ENCODE measurements around the gene ATG5.

DNA sequence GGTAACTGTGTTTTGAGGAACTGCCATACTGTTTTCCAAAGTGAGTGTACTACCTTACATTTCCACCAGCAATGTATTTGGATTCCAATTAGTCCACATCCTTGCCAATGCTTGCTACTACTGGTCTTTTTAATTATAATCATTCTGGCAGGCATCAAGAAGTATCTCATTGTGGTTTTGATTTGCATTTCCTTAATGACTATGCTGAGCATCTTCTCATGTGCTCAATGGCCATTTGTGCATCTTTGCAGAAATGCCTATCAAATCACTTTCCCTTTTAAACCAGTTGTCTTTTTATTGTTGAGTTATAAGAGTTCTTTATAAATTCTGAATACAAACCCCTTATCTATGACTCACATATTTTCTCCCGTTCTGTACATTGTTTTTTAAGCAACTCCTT is 75.9 kb downstream of the ATG5 start:
- TF ChIP-seq SNAI2 (CRISPR knock-in tag; IDR thresholded peaks at IDR 0.05) = no peak
- TF ChIP-seq, protein P1, sequence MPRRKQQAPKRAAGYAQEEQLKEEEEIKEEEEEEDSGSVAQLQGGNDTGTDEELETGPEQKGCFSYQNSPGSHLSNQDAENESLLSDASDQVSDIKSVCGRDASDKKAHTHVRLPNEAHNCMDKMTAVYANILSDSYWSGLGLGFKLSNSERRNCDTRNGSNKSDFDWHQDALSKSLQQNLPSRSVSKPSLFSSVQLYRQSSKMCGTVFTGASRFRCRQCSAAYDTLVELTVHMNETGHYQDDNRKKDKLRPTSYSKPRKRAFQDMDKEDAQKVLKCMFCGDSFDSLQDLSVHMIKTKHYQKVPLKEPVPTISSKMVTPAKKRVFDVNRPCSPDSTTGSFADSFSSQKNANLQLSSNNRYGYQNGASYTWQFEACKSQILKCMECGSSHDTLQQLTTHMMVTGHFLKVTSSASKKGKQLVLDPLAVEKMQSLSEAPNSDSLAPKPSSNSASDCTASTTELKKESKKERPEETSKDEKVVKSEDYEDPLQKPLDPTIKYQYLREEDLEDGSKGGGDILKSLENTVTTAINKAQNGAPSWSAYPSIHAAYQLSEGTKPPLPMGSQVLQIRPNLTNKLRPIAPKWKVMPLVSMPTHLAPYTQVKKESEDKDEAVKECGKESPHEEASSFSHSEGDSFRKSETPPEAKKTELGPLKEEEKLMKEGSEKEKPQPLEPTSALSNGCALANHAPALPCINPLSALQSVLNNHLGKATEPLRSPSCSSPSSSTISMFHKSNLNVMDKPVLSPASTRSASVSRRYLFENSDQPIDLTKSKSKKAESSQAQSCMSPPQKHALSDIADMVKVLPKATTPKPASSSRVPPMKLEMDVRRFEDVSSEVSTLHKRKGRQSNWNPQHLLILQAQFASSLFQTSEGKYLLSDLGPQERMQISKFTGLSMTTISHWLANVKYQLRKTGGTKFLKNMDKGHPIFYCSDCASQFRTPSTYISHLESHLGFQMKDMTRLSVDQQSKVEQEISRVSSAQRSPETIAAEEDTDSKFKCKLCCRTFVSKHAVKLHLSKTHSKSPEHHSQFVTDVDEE (CRISPR knock-in tag; IDR thresholded peaks at IDR 0.05) = no peak
- TF ChIP-seq GLIS3 (CRISPR knock-in tag; IDR thresholded peaks at IDR 0.05) = no peak
- no peak for TF ChIP-seq TOX (CRISPR knock-in tag; IDR thresholded peaks at IDR 0.05; ENCODE audit: borderline replicate concordance)
- no peak for TF ChIP-seq POU6F1 (CRISPR knock-in tag; IDR thresholded peaks at IDR 0.05; ENCODE audit: borderline replicate concordance, low read depth)
- TF ChIP-seq ZNF565 (CRISPR knock-in tag; conservative IDR thresholded peaks at IDR 0.05; ENCODE audit: low read depth) = no peak
- no peak for TF ChIP-seq ZFP3 (CRISPR knock-in tag; IDR thresholded peaks at IDR 0.05)
- TF ChIP-seq CSRNP3 (CRISPR knock-in tag; IDR thresholded peaks at IDR 0.05) = no peak
- TF ChIP-seq TCF4 (CRISPR knock-in tag; IDR thresholded peaks at IDR 0.05; ENCODE audit: borderline replicate concordance) = no peak
- no peak for TF ChIP-seq ZNF70 (CRISPR knock-in tag; IDR thresholded peaks at IDR 0.05)
- no peak for TF ChIP-seq ZFP30 (CRISPR knock-in tag; IDR thresholded peaks at IDR 0.05)
- no peak for TF ChIP-seq ZNF8 (CRISPR knock-in tag; IDR thresholded peaks at IDR 0.05)

All from SK-N-SH treated with all-trans-retinoic acid at 6 μM for 48 hours (cell line).